HG03196 (cell line): ENCODE data around the gene PLAAT3.
"Not testable (repeated sequence)": the region's sequence is repeated elsewhere in the genome, so short reads cannot be mapped to it uniquely, and the experiment has no call there.

Experiments
- ATAC-seq: cut with Tn5 transposase; IDR thresholded peaks from one replicate; pipeline ENCODE4 v1.9.1; 2021; ENCODE audit not compliant: unreplicated experiment

PLAAT3 gene

GRCh38 chr11:63547061-63547460, 67.2 kb downstream of the PLAAT3 start:
- no peak for ATAC-seq

- ATAC-seq = no peak
These were observed 70.5 kb downstream of the PLAAT3 start for GRCh38 chr11:63543711-63544110.

DNA sequence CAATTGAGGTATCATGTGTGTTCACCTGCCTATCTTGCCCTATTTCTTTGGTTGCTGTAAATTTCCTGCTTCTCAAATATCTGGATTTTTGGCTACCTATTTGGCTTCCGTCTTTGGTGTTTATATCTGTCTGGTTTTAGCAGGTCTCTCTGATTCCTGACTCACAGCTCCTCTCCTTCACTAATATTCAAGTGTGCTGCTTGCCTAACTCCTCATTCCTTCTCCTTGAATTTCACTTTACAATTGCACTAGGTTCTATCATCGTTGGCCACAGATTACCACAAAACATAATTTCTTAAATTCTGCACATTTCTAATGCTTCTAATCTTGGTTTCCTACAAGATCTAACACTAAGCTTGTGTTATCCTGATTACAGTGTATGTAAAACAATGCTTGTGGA, 71.7 kb downstream of the PLAAT3 start:
- ATAC-seq = not testable (repeated sequence)

- no peak for ATAC-seq
These were observed 76.7 kb downstream of the PLAAT3 start for GRCh38 chr11:63537293-63538101.

GRCh38 chr11:63536669-63537292, 77.5 kb downstream of the PLAAT3 start, which contains the start of gene PLAAT4:
TSS of gene PLAAT4 (plus strand) at chr11:63536808. CDS start at chr11:63536869, 61 bp downstream.
- ATAC-seq = no peak

- ATAC-seq = no peak
These were observed 78.5 kb downstream of the PLAAT3 start for GRCh38 chr11:63535734-63536133.

DNA sequence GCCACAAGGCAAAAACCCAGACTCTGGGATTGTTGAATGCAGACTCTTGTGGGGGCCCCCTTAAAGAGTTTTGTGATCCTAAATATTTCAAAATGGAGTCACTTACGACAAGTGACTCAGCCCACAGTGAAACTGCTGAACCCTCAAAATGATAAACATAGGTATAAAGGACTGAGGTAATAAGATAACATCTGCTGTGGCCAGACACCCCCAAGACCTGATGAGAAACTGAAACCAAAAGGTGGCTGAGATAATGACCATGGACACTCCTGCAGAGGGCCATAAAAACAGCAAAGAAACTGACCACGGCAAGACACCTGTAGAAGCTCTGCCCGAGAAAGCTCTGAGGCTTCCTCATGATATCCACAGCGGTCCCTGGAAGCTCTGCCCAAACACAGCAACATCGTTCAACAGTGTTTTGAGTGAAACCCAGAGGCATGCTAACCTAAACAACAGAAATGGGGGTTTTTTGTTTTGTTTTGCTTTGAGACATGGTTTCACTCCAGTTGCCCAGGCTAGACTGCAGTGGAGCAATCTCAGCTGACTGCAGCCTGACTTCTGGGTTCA, 79.3 kb downstream of the PLAAT3 start:
- no peak for ATAC-seq

DNA sequence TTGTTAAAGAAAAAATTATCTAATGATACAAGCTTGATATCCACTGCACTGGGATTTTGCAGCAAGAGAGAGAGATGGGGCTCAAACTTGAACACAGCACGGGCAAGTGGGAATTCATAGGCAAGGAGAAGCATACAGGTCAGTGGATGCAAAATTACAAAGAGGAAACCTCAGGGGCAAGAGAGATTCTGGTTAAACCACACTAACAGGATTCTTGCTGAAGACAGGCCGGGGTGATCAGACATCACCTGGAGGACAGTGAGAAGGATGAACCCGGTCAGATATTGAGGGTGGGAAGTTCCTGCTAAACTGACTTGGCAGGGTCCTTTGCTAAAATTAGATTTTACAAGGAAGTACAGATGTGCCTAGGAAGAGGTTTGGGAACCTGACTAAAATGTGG, 80.2 kb downstream of the PLAAT3 start:
- ATAC-seq = no peak

DNA sequence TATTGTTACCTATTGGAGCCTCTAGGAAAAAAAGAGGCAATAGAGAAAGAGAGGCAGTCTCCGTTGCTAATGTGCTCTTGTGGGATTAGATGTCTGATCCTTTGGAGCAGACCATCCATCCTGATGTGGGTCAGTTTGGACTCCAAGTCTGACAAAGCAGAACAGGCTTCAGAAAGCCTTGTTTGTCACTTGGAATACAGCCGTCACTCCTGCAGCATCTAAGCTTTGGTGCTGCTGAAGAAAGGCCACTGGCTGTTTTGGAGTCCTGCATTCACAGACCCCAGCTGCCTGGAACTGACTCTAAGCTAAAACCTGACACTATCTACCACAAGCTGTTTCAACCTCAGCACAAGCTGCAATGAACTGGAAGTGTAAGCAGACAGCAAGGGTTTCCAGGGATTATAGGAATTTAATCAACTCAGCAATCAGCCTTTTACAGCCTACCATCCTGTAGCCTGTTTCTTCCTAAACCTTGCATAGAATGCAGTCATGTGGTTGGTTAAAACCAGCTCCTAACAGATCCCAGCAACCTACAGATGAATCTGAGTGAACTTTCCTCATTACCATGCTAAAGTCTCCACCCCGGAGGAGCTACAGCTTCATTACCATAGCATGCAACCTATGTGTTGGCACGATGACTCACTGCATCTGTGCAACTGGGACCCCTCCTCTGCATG, 81.3 kb downstream of the PLAAT3 start:
- no peak for ATAC-seq

DNA sequence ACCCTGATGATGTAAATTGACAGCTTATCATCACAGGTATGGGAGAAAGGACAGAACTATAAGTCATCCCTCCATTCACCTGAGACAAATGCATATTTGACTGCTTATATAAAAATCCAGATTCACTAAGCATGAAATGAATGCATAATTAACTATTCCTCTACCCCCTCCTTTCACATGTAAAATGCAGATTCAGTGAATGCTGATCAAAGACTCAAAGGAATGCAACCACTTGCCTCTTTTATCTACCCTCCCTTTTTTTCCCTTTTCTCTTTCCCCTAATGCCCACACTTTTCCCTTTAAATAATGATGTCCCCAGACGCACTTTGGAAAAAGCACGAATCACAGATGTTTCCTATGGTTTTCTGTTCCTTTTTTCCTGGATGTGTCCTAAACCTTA, 82.1 kb downstream of the PLAAT3 start:
- no peak for ATAC-seq

DNA sequence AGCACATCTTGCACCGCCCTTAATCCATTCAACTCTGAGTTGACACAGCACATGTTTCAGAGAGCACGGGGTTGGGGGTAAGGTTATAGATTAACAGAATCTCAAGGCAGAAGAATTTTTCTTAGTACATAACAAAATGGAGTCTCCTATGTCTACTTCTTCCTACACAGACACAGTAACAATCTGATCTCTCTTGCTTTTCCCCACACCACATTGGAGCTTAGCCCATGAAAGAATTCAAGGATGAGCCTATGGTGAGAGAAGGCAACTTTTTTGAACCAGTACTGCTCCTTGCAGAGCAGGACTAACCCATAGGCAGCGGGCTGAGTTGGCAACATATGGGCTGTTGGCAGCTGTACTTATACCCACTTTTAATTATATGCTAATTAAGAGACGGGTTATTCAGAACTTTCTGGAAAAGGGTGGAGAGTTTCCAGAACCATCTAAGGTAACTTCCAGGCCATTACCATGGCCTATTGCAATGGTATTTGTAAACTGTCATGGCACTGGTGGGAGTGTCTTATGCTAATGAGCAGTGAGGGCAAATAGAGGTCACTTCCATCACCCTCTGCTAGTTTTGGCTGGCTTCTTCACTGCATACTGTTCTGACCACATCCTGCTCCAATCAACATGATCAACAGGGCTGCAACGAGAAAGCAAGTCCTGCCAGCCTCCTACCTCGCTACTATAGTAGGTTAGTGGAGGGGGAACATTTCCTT, 83.0 kb downstream of the PLAAT3 start:
- ATAC-seq = peak; percentile 74

DNA sequence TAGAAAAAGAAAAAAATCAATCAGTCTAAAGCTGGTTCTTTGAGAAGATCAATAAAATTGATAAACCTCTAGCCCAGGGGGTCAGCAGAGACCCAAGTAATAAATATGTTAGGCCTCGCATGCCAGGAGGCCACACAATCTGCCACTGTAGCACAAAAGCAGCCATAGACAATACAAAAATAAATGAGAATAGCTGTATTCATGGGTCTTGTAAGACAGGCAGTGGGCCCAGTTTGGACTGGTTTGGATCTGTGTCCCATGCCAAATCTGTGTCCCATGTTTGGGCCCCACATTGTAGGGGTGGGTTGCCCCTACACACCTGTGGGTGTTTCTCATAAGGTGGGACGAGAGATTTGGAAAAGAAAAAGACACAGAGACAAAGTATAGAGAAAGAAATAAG, 84.2 kb downstream of the PLAAT3 start:
- no peak for ATAC-seq

DNA sequence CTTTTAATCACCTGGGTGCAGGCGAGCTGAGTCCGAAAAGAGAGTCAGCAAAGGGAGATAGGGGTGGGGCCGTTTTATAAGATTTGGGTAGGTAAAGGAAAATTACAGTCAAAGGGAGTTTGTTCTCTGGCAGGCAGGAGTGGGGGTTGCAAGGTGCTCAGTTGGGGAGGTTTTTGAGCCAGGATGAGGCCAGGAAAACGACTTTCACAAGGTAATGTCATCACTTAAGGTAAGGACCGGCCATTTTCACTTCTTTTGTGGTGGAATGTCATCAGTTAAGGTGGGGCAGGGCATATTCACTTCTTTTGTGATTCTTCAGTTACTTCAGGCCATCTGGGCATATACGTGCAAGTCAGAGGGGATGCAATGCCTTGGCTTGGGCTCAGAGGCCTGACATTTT, 84.9 kb downstream of the PLAAT3 start:
- not testable (repeated sequence) for ATAC-seq

- not testable (repeated sequence) for ATAC-seq
These were observed 85.4 kb downstream of the PLAAT3 start for GRCh38 chr11:63528729-63529278.

- ATAC-seq = not testable (repeated sequence)
These were observed 86.1 kb downstream of the PLAAT3 start for GRCh38 chr11:63528156-63528555.

- no peak for ATAC-seq
These were observed 86.6 kb downstream of the PLAAT3 start for GRCh38 chr11:63527667-63528066.
